SK-N-MC (cell line): ENCODE measurements around the gene S1PR2.

Experiments
- EZH2 ChIP-seq: fragments of 200-600 bp; sonication (generic); IDR thresholded peaks from one replicate; pipeline ENCODE4 v1.6.1; 2017; ENCODE audit warnings: antibody characterized with exemption
- POLR2AphosphoS5 ChIP-seq: IDR thresholded peaks from 2 replicates; pipeline ENCODE4 v1.6.1; 2012; ENCODE audit warnings: mild to moderate bottlenecking, low read depth, low read length, borderline replicate concordance

DNA sequence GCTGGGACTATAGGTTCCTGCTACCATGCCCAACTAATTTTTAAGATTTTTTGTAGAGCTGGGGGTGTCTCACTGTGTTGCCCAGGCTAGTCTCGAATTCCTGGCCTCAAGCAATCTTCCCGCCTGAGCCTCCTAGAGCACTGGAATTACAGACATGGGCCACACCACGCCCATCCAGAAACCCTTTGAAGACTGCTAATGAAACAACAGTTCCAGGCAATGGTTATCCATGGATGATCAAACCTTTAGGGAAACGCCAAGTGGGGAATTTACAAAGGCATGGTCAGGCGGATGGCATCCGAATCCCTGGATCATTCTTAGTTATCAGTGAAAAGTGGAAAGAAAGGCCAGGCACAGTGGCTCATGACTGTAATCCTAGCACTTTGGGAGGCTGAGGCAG is 19.4 kb downstream of the S1PR2 start:
- TF ChIP-seq POLR2AphosphoS5 = no peak
- no peak for TF ChIP-seq EZH2
